Smooth muscle cell (in vitro differentiated cells): ENCODE data around the gene XRCC4. TPM values are rescaled to one million over a fixed set of nuclear protein-coding genes. Genes with fewer than 3 reads are reported as not detected.
A peak's percentile ranks its signal among the peaks of the same experiment; 100 is the strongest.

Source experiments
- DNase-seq: peaks from one replicate; lab custom pipeline; 2025; ENCODE audit not compliant: unreplicated experiment; lab: John Stamatoyannopoulos, UW
- H2AFZ ChIP-seq: fragments of 200-600 bp; sonication (generic); 2 replicates; pipeline ENCODE4 v1.6.0; 2016; ENCODE audit warnings: antibody characterized with exemption, low read depth, mild to moderate bottlenecking
- H3F3A ChIP-seq: fragments of 200-600 bp; sonication (generic); 2 replicates; pipeline ENCODE4 v1.6.0; 2017; ENCODE audit warnings: antibody characterized with exemption, low read depth
- H3K27ac ChIP-seq: fragments of 200-600 bp; sonication (generic); 2 replicates; pipeline ENCODE4 v1.5.1; 2016; ENCODE audit warnings: low read depth, mild to moderate bottlenecking
- H3K27me3 ChIP-seq: fragments of 200-600 bp; sonication (generic); 2 replicates; pipeline ENCODE4 v1.6.1; 2016; ENCODE audit warnings: low read depth, mild to moderate bottlenecking
- H3K36me3 ChIP-seq: fragments of 200-600 bp; sonication (generic); 2 replicates; pipeline ENCODE4 v1.5.1; 2016; ENCODE audit warnings: low read depth
- H3K4me1 ChIP-seq: fragments of 200-600 bp; sonication (generic); 2 replicates; pipeline ENCODE4 v1.5.1; 2016; ENCODE audit warnings: low read depth
- H3K4me2 ChIP-seq: fragments of 200-600 bp; sonication (generic); 2 replicates; pipeline ENCODE4 v1.6.0; 2016; ENCODE audit warnings: mild to moderate bottlenecking
- H3K4me3 ChIP-seq: fragments of 200-600 bp; sonication (generic); 2 replicates; pipeline ENCODE4 v1.5.1; 2016; ENCODE audit warnings: mild to moderate bottlenecking
- H3K79me2 ChIP-seq: fragments of 200-600 bp; sonication (generic); 2 replicates; pipeline ENCODE4 v1.6.0; 2016; ENCODE audit warnings: low read depth, mild to moderate bottlenecking
- H3K9ac ChIP-seq: fragments of 200-600 bp; sonication (generic); 2 replicates; pipeline ENCODE4 v1.6.0; 2016; ENCODE audit warnings: low read depth
- H3K9me3 ChIP-seq: fragments of 200-600 bp; sonication (generic); replicated peaks from 2 replicates; pipeline ENCODE4 v1.5.1; 2016; ENCODE audit warnings: low read depth
- H4K20me1 ChIP-seq: fragments of 200-600 bp; sonication (generic); 2 replicates; pipeline ENCODE4 v1.6.0; 2016; ENCODE audit warnings: low read depth
- WGBS: methylation state at CpG from one replicate; pipeline ENCODE4 v1.1.7; 2016; ENCODE audit warnings: low lambda C conversion rate; 5-methylcytosine and 5-hydroxymethylcytosine counted together
- polyA plus RNA-seq: library from polyadenylated mRNA; unstranded; fragments of >200 nt; fragmentation: Nextera tagmentation; extraction: Ambion mirVana; gene quantifications from 2 replicates; pipeline ENCODE4 v1.2.1, GENCODE V29; 2016
- total RNA-seq: library from RNA; depleted of rRNA; stranded (reverse); fragments of >200 nt; gene quantifications from 2 replicates; pipeline ENCODE4 v1.2.3, GENCODE V29; 2014
- TF ChIP-seq, protein P1 (sequence below): fragments of 200-600 bp; sonication (generic); IDR thresholded peaks from 2 replicates; pipeline ENCODE4 v1.5.1; 2017; ENCODE audit warnings: borderline replicate concordance, mild to moderate bottlenecking, antibody characterized with exemption; ENCODE audit not compliant: insufficient read depth, poor library complexity, severe bottlenecking

Gene XRCC4
- total and polyA plus RNA-seq, 2 experiments from 2014 or later, result 98.1 to 110 TPM

DNA sequence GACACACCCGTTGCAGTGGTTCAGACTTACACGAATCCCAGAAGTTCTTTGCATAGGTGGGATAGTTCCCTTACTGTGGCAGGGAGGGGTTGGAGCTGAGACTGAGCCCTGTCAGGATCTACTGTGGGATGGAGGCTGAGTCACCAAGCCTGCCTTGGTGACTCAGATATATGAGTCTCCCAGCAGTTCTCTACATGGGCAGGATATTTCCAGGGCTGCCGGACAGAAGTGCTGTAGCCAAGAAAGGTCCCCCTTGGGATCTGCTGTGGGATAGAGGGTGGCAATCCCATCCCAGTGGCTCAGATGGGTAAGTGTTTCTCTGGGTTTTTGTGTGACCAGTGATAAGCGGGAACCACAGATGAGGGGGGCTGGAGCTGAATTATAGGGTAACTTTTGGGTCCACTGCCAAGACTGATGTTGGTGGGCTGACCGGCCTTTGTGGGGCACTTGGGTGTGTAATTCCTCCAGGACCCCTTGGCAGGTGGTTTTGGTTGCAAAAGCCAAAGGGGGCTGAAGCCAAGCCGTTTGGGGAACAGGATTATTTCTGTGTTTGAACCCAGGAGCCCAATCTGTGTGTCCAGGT is 18.7 kb downstream of the XRCC4 start:
- H3K4me3 ChIP-seq, result peak overlapping the region; percentile 39
- H3K36me3 ChIP-seq, result no peaks in the 10 kb centered on the region
- 47% methylated on average over 6 of the region's 6 CpGs for WGBS
- H3K27me3 ChIP-seq, result no peaks in the 10 kb centered on the region
- no peaks in the 10 kb centered on the region for H3K9me3 ChIP-seq
- peaks cover 61% of the 10 kb centered on the region for H3K79me2 ChIP-seq
- H3K9ac ChIP-seq, result no peak overlapping the region
- peaks cover 28% of the 10 kb centered on the region for H3K4me1 ChIP-seq
- peak; percentile 5 for DNase-seq
- H3K4me2 ChIP-seq, result peak overlapping the region; percentile 81
- no peaks in the 10 kb centered on the region for H4K20me1 ChIP-seq
- TF ChIP-seq, protein P1, sequence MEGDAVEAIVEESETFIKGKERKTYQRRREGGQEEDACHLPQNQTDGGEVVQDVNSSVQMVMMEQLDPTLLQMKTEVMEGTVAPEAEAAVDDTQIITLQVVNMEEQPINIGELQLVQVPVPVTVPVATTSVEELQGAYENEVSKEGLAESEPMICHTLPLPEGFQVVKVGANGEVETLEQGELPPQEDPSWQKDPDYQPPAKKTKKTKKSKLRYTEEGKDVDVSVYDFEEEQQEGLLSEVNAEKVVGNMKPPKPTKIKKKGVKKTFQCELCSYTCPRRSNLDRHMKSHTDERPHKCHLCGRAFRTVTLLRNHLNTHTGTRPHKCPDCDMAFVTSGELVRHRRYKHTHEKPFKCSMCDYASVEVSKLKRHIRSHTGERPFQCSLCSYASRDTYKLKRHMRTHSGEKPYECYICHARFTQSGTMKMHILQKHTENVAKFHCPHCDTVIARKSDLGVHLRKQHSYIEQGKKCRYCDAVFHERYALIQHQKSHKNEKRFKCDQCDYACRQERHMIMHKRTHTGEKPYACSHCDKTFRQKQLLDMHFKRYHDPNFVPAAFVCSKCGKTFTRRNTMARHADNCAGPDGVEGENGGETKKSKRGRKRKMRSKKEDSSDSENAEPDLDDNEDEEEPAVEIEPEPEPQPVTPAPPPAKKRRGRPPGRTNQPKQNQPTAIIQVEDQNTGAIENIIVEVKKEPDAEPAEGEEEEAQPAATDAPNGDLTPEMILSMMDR, result no peak
- H3K27ac ChIP-seq, result peak overlapping the region; percentile 97
- H2AFZ ChIP-seq, result no peak overlapping the region
- H3F3A ChIP-seq, result peaks cover 9% of the 10 kb centered on the region

DNA sequence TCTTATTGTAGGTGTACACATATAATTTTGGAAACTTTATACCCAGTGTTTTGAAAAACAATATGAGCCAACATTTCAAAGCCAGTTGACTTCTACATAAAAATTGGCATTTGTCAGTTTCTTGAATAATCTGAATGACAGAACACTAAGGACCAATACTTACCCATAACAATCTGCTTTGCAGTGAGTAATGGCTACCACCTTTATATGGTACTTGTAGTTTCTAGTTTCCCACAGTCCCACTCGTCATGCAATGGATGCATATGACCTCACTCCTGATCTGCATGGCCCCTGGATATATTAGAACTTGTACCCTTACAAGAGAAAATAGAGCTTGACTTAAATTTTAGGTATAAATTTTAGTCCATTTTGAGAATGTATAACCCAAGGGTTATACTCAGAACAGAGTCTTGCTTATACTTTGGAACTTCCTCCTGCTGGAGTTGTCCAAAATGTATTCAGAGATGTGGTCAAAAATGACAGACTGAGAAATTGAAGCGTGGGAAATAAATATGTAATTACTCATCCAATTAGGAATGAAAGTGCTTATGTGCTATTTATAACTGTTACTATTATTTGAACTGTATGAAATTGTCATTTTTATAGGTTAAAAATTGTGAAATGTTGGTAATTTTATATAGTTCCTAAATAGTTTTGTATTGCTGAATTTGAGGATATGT is 19.5 kb downstream of the XRCC4 start:
- H3K4me2 ChIP-seq, result peak overlapping the region; percentile 81
- no peak overlapping the region for H2AFZ ChIP-seq
- 45% methylated on average over 2 of the region's 2 CpGs for WGBS
- peaks cover 63% of the 10 kb centered on the region for H3K79me2 ChIP-seq
- peaks cover 36% of the 10 kb centered on the region for H3K4me1 ChIP-seq
- H4K20me1 ChIP-seq, result no peaks in the 10 kb centered on the region
- H3K27me3 ChIP-seq, result no peaks in the 10 kb centered on the region
- peak overlapping the region; percentile 97 for H3K27ac ChIP-seq
- peak overlapping the region; percentile 74 for H3K9ac ChIP-seq
- H3K36me3 ChIP-seq, result no peaks in the 10 kb centered on the region
- H3F3A ChIP-seq, result peaks cover 17% of the 10 kb centered on the region
- TF ChIP-seq, protein P1, result no peak
- H3K9me3 ChIP-seq, result no peaks in the 10 kb centered on the region
- DNase-seq, result no peak
- peak overlapping the region; percentile 39 for H3K4me3 ChIP-seq

DNA sequence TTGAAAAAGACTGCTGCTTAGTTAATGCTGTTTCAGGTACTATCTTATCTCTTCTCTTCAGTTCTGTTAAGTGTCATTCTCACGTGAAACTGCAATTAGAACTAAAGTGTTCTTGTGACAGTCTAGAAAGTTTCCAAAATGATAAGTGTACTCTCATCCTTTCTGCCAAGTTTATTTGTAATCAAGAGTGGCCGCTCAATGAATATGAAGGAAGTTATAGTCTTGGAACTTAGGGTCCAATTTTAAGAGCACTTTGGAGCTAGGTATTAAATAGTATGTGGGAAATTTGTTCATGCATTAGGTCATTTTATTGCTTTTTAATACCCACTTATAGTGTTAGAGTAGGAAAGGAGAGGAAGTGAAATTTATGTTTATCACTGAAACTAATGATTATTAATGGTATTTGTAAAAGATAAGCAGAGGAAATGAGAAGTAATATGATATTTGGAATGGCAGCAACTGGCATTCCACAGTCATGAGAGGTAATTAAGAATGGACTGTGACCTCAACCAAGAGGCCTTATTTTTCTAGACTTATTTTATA is 20.4 kb downstream of the XRCC4 start:
- peak overlapping the region; percentile 39 for H3K4me3 ChIP-seq
- peaks cover 60% of the 10 kb centered on the region for H3K79me2 ChIP-seq
- no peaks in the 10 kb centered on the region for H3K27me3 ChIP-seq
- H3K9ac ChIP-seq, result peak overlapping the region; percentile 74
- peak overlapping the region; percentile 81 for H3K4me2 ChIP-seq
- peaks cover 45% of the 10 kb centered on the region for H3K4me1 ChIP-seq
- no peaks in the 10 kb centered on the region for H3K36me3 ChIP-seq
- peak overlapping the region; percentile 97 for H3K27ac ChIP-seq
- no peaks in the 10 kb centered on the region for H4K20me1 ChIP-seq
- H3F3A ChIP-seq, result peaks cover 26% of the 10 kb centered on the region
- 43% methylated on average over 2 of the region's 2 CpGs for WGBS
- H2AFZ ChIP-seq, result no peak overlapping the region
- DNase-seq, result no peak
- TF ChIP-seq, protein P1, result no peak
- no peaks in the 10 kb centered on the region for H3K9me3 ChIP-seq
